ENCODE data around the gene HSF4.

GRCh38 chr16:67213197-67214019, 48.9 kb downstream of the HSF4 start:
- TF ChIP-seq, protein P1, sequence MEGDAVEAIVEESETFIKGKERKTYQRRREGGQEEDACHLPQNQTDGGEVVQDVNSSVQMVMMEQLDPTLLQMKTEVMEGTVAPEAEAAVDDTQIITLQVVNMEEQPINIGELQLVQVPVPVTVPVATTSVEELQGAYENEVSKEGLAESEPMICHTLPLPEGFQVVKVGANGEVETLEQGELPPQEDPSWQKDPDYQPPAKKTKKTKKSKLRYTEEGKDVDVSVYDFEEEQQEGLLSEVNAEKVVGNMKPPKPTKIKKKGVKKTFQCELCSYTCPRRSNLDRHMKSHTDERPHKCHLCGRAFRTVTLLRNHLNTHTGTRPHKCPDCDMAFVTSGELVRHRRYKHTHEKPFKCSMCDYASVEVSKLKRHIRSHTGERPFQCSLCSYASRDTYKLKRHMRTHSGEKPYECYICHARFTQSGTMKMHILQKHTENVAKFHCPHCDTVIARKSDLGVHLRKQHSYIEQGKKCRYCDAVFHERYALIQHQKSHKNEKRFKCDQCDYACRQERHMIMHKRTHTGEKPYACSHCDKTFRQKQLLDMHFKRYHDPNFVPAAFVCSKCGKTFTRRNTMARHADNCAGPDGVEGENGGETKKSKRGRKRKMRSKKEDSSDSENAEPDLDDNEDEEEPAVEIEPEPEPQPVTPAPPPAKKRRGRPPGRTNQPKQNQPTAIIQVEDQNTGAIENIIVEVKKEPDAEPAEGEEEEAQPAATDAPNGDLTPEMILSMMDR (IDR thresholded peaks at IDR 0.05), result no peak
- TF ChIP-seq POLR2A (IDR thresholded peaks at IDR 0.05), result no peak
